GM12891 (cell line): ENCODE results near the gene JMJD6.
"Not testable (repeated sequence)": the region's sequence is repeated elsewhere in the genome, so short reads cannot be mapped to it uniquely, and the experiment has no call there.

Source experiments
- DNase-seq: peaks from one replicate; pipeline ENCODE4 v3.0.0; 2011; ENCODE audit warnings: low spot score; ENCODE audit not compliant: insufficient read length
- FAIRE-seq: peaks from 2 replicates; lab custom pipeline; 2011; peaks lifted over from hg19 to GRCh38; lab: Jason Lieb, UNC
- PAX5 ChIP-seq: IDR thresholded peaks from 2 replicates; pipeline ENCODE4 v1.6.1; 2011; ENCODE audit warnings: low read length, moderate library complexity, mild to moderate bottlenecking; ENCODE audit not compliant: insufficient read depth, severe bottlenecking
- POLR2A ChIP-seq: IDR thresholded peaks from 2 replicates; pipeline ENCODE4 v1.6.1; 2011; ENCODE audit warnings: low read depth, low read length, control low read depth
- POLR2AphosphoS5 ChIP-seq: IDR thresholded peaks from 2 replicates; pipeline ENCODE4 v1.6.1; 2011; ENCODE audit warnings: low read depth, low read length, control low read depth
- POU2F2 ChIP-seq: IDR thresholded peaks from 2 replicates; pipeline ENCODE4 v1.6.1; 2011; ENCODE audit warnings: low read depth, mild to moderate bottlenecking, control low read depth, low read length, moderate library complexity
- SPI1 ChIP-seq: IDR thresholded peaks from 2 replicates; pipeline ENCODE4 v1.6.1; 2011; ENCODE audit warnings: low read depth, low read length, control low read depth
- TAF1 ChIP-seq: IDR thresholded peaks from 2 replicates; pipeline ENCODE4 v1.6.1; 2011; ENCODE audit warnings: low read depth, low read length, control low read depth

Gene JMJD6

GRCh38 chr17:76747716-76748363 is 21.4 kb upstream of the JMJD6 start:
- TF ChIP-seq POLR2A = no peak
- TF ChIP-seq TAF1 = no peak
- no peak for TF ChIP-seq PAX5
- FAIRE-seq = no peak
- no peak for DNase-seq

GRCh38 chr17:76745785-76746184 is 19.4 kb upstream of the JMJD6 start:
- not testable (repeated sequence) for DNase-seq, FAIRE-seq

GRCh38 chr17:76744747-76745146 is 18.3 kb upstream of the JMJD6 start:
- no peak for FAIRE-seq
- TF ChIP-seq POLR2AphosphoS5 (no peak), SPI1 (no peak), POU2F2 (no peak), POLR2A (no peak), TAF1 (no peak), PAX5 (no peak)
- DNase-seq = no peak

- DNase-seq = no peak
- FAIRE-seq = no peak
- TF ChIP-seq POLR2AphosphoS5 (no peak), POU2F2 (no peak), POLR2A (no peak), PAX5 (no peak), TAF1 (no peak), SPI1 (no peak)
Observed at GRCh38 chr17:76742958-76743357, 16.6 kb upstream of the JMJD6 start.

- FAIRE-seq (no peak), DNase-seq (no peak)
- TF ChIP-seq SPI1 = no peak
- TF ChIP-seq POLR2A = no peak
- TF ChIP-seq TAF1 = no peak
- no peak for TF ChIP-seq POU2F2
- no peak for TF ChIP-seq PAX5
- no peak for TF ChIP-seq POLR2AphosphoS5
Observed at GRCh38 chr17:76740329-76741118, 14.1 kb upstream of the JMJD6 start.

GRCh38 chr17:76739568-76740115 is 13.2 kb upstream of the JMJD6 start:
- DNase-seq, FAIRE-seq: not testable (repeated sequence)

- no peak for FAIRE-seq
- TF ChIP-seq POLR2AphosphoS5 (no peak), PAX5 (no peak), POU2F2 (no peak), SPI1 (peak; percentile 61)
- no peak for DNase-seq
Observed at GRCh38 chr17:76738468-76738850, 12.1 kb upstream of the JMJD6 start.

- TF ChIP-seq POLR2AphosphoS5 (peak; percentile 0; the same call in 1 of the 2 replicates), POU2F2 (peak; percentile 31; the same call in 1 of the 2 replicates), SPI1 (no peak), POLR2A (no peak), PAX5 (peak; percentile 33), TAF1 (no peak)
- peak; percentile 97 for FAIRE-seq
- peak; percentile 89 for DNase-seq
Observed at GRCh38 chr17:76737676-76738467, 11.5 kb upstream of the JMJD6 start, which contains the start of gene MFSD11. MFSD11 (plus strand) TSS chr17:76738119; CDS start chr17:76738353, 234 bp downstream.

GRCh38 chr17:76737082-76737675 is 10.8 kb upstream of the JMJD6 start, which contains the start of gene SRSF2:
SRSF2 (minus strand) TSS chr17:76737331; CDS start chr17:76737160, 171 bp downstream.
- TF ChIP-seq PAX5 (no peak), TAF1 (peak; percentile 98), POU2F2 (peak; percentile 97), POLR2AphosphoS5 (peak; percentile 100), POLR2A (peak; percentile 100), SPI1 (peak; percentile 9; the same call in 1 of the 2 replicates)
- DNase-seq = peak; percentile 85

More at GRCh38 chr17:76737082-76737675, 10.8 kb upstream of the JMJD6 start, which contains the start of gene SRSF2:
- no peak for FAIRE-seq
